ENCODE data around the gene HAUS3.
A peak's percentile ranks its signal among the peaks of the same experiment; 100 is the strongest.

The HAUS3 gene

GRCh38 chr4:2241410-2242353, at the start of gene HAUS3, which contains the start of gene POLN:
HAUS3 (minus strand) TSS chr4:2242121; CDS start chr4:2240946, 1,175 bp downstream.
POLN (minus strand) TSS chr4:2242121; CDS start chr4:2229231, 12,890 bp downstream.
- DNase-seq (ENCODE audit: low read depth, low spot score) = peak; percentile 94

GRCh38 chr4:2290974-2291704, 49.2 kb upstream of the HAUS3 start:
- no peak for DNase-seq (ENCODE audit: low read depth, low spot score)

- DNase-seq (ENCODE audit: low read depth, low spot score) = no peak
These were observed 48.6 kb upstream of the HAUS3 start for GRCh38 chr4:2290488-2290887.

- DNase-seq (ENCODE audit: low read depth, low spot score) = no peak
These were observed 48.0 kb upstream of the HAUS3 start for GRCh38 chr4:2289955-2290333.

GRCh38 chr4:2289311-2289954, 47.5 kb upstream of the HAUS3 start:
- no peak for DNase-seq (ENCODE audit: low read depth, low spot score)

- DNase-seq (ENCODE audit: low read depth, low spot score) = no peak
These were observed 46.2 kb upstream of the HAUS3 start for GRCh38 chr4:2288051-2288541.

GRCh38 chr4:2287594-2287915, 45.6 kb upstream of the HAUS3 start:
- no peak for DNase-seq (ENCODE audit: low read depth, low spot score)

GRCh38 chr4:2286904-2287593, 45.1 kb upstream of the HAUS3 start:
- no peak for DNase-seq (ENCODE audit: low read depth, low spot score)

- DNase-seq (ENCODE audit: low read depth, low spot score) = no peak
These were observed 43.9 kb upstream of the HAUS3 start for GRCh38 chr4:2285613-2286381.

- no peak for DNase-seq (ENCODE audit: low read depth, low spot score)
These were observed 43.2 kb upstream of the HAUS3 start for GRCh38 chr4:2284934-2285612.

GRCh38 chr4:2284161-2284933, 42.4 kb upstream of the HAUS3 start:
- no peak for DNase-seq (ENCODE audit: low read depth, low spot score)

GRCh38 chr4:2283199-2283711, 41.3 kb upstream of the HAUS3 start:
- no peak for DNase-seq (ENCODE audit: low read depth, low spot score)

- DNase-seq (ENCODE audit: low read depth, low spot score) = no peak
These were observed 39.8 kb upstream of the HAUS3 start for GRCh38 chr4:2281575-2282343.

- no peak for DNase-seq (ENCODE audit: low read depth, low spot score)
These were observed 38.8 kb upstream of the HAUS3 start for GRCh38 chr4:2280531-2281300.

GRCh38 chr4:2277956-2278355, 36.0 kb upstream of the HAUS3 start:
- DNase-seq (ENCODE audit: low read depth, low spot score) = no peak

GRCh38 chr4:2276581-2277325, 34.8 kb upstream of the HAUS3 start:
- no peak for DNase-seq (ENCODE audit: low read depth, low spot score)

Data from brain pericyte (primary cell).